ENCODE data around the gene PDK1. TPM values are rescaled to one million over a fixed set of nuclear protein-coding genes. Genes with fewer than 3 reads are reported as not detected.

The PDK1 gene
- total RNA-seq, 1 experiment from 2014 or later = 74.7 TPM

GRCh38 chr2:172540421-172540820 lies 15.5 kb upstream of the PDK1 start:
- Histone ChIP-seq H3K9me3 (ENCODE audit: control insufficient read depth, low read depth, low read length) (peaks cover 25% of the 10 kb centered on the region), H4K91ac (ENCODE audit: insufficient read length, low read depth, low read length) (no peak overlapping the region), H3K23me2 (ENCODE audit: insufficient read length, low read depth, low read length, poor library complexity, severe bottlenecking) (no peaks in the 10 kb centered on the region), H3K14ac (ENCODE audit: insufficient read depth, low read length) (no peak overlapping the region), H3K27me3 (ENCODE audit: insufficient read depth, low read length) (no peaks in the 10 kb centered on the region), H2BK5ac (ENCODE audit: insufficient read length, low read length) (no peak overlapping the region), H2BK20ac (ENCODE audit: low read depth, low read length, poor library complexity, severe bottlenecking) (no peak overlapping the region), H3K79me2 (ENCODE audit: insufficient read depth, low read length) (no peaks in the 10 kb centered on the region), H4K20me1 (ENCODE audit: control insufficient read depth, insufficient read depth, insufficient read length) (no peaks in the 10 kb centered on the region), H4K5ac (ENCODE audit: insufficient read length, low read depth, low read length) (no peak overlapping the region), H2AK5ac (ENCODE audit: insufficient read length, low read length) (no peak overlapping the region), H3K4me2 (ENCODE audit: insufficient read depth, insufficient read length, low read length) (no peak overlapping the region), H2AFZ (ENCODE audit: low read length) (no peak overlapping the region), H3K56ac (ENCODE audit: insufficient read length, low read depth, low read length) (no peak overlapping the region), H3T11ph (ENCODE audit: low read length) (no peak overlapping the region), H3K4ac (ENCODE audit: low read depth, low read length) (no peak overlapping the region), H4K8ac (replicated peaks; ENCODE audit: insufficient read length, low read depth, low read length) (no peak overlapping the region), H3K27ac (ENCODE audit: insufficient read length, low read depth, low read length) (no peak overlapping the region), H2BK15ac (ENCODE audit: low read depth, low read length) (no peak overlapping the region), H2BK120ac (ENCODE audit: low read depth, low read length, poor library complexity, severe bottlenecking) (no peak overlapping the region), H3K9ac (ENCODE audit: extremely low read depth, insufficient read length, low read length) (no peak overlapping the region), H2BK12ac (ENCODE audit: insufficient read length, low read depth, low read length) (no peak overlapping the region), H3K18ac (ENCODE audit: insufficient read length, low read depth, low read length) (no peak overlapping the region), H3K23ac (ENCODE audit: insufficient read length, low read depth, low read length) (no peak overlapping the region), H3K4me1 (ENCODE audit: insufficient read depth, low read length) (0 out of 2 replicates have a peak, but pooled peaks cover 3% of the 10 kb centered on the region), H3K79me1 (ENCODE audit: insufficient read depth, low read depth, low read length, poor library complexity, severe bottlenecking) (no peaks in the 10 kb centered on the region)
- Mint-ChIP-seq H3K36me3 (ENCODE audit: insufficient read depth in 1 of 3, low read depth in 3 of 3) (peaks cover 70 to 89% (median 84%) of the 10 kb centered on the region in 3 experiments), H3K27me3 (ENCODE audit: low read depth) (peaks cover 4% of the 10 kb centered on the region), H3K27ac (no peak overlapping the region), H3K4me1 (peaks cover 6% of the 10 kb centered on the region in 2 experiments), H3K9me3 (peaks cover 83 to 86% of the 10 kb centered on the region in 2 experiments), H3K4me3 (no peak overlapping the region)
- TF ChIP-seq CTCF (conservative IDR thresholded peaks at IDR 0.05) = no peak
- no peak for DNase-seq
